H9 (cell line): ENCODE measurements around the gene GABBR2. TPM values are rescaled to one million over a fixed set of nuclear protein-coding genes. Genes with fewer than 3 reads are reported as not detected.

Experiments
- DNase-seq: peaks from one replicate; pipeline ENCODE4 v3.0.0-alpha.2; 2017
- H2AFZ ChIP-seq: one replicate; pipeline ENCODE4 v1.6.1; 2013; ENCODE audit warnings: mild to moderate bottlenecking, low read length, control low read depth, moderate library complexity
- H2AK5ac ChIP-seq: 2 replicates; pipeline ENCODE4 v1.6.1; 2013; ENCODE audit warnings: low read length, control low read depth, mixed read lengths; ENCODE audit not compliant: insufficient read length
- H2BK120ac ChIP-seq: one replicate; pipeline ENCODE4 v1.6.1; 2013; ENCODE audit warnings: low read depth, mild to moderate bottlenecking, low read length, control low read depth, inconsistent platforms; ENCODE audit not compliant: poor library complexity, severe bottlenecking
- H2BK12ac ChIP-seq: 2 replicates; pipeline ENCODE4 v1.6.1; 2013; ENCODE audit warnings: low read length, control low read depth, mixed read lengths, low read depth; ENCODE audit not compliant: insufficient read length
- H2BK15ac ChIP-seq: 2 replicates; pipeline ENCODE4 v1.6.1; 2013; ENCODE audit warnings: low read depth, low read length, control low read depth
- H2BK20ac ChIP-seq: one replicate; pipeline ENCODE4 v1.6.1; 2013; ENCODE audit warnings: low read depth, mild to moderate bottlenecking, low read length, control low read depth, inconsistent platforms; ENCODE audit not compliant: poor library complexity, severe bottlenecking
- H2BK5ac ChIP-seq: 2 replicates; pipeline ENCODE4 v1.6.1; 2013; ENCODE audit warnings: low read length, control low read depth, mixed read lengths; ENCODE audit not compliant: insufficient read length
- H3K14ac ChIP-seq: 2 replicates; pipeline ENCODE4 v1.6.1; 2013; ENCODE audit warnings: low read length, control low read depth; ENCODE audit not compliant: insufficient read depth
- H3K18ac ChIP-seq: 2 replicates; pipeline ENCODE4 v1.6.1; 2013; ENCODE audit warnings: low read depth, mild to moderate bottlenecking, mixed read lengths, low read length, control low read depth; ENCODE audit not compliant: insufficient read length
- H3K23ac ChIP-seq: 2 replicates; pipeline ENCODE4 v1.6.1; 2013; ENCODE audit warnings: low read length, control low read depth, mixed read lengths, low read depth; ENCODE audit not compliant: insufficient read length
- H3K23me2 ChIP-seq: 2 replicates; pipeline ENCODE4 v1.6.1; 2013; ENCODE audit warnings: low read depth, mild to moderate bottlenecking, mixed read lengths, low read length, control low read depth; ENCODE audit not compliant: insufficient read length, poor library complexity, severe bottlenecking
- H3K27ac ChIP-seq: 2 replicates; pipeline ENCODE4 v1.5.1; 2013; ENCODE audit warnings: low read length, control low read depth, mixed read lengths, low read depth; ENCODE audit not compliant: insufficient read length
- H3K27me3 ChIP-seq: 2 replicates; pipeline ENCODE4 v1.6.1; 2013; ENCODE audit warnings: low read length, control low read depth, inconsistent platforms; ENCODE audit not compliant: insufficient read depth
- H3K4ac ChIP-seq: 2 replicates; pipeline ENCODE4 v1.6.1; 2013; ENCODE audit warnings: low read depth, mild to moderate bottlenecking, control low read depth, inconsistent platforms, low read length, moderate library complexity
- H3K4me1 ChIP-seq: 2 replicates; pipeline ENCODE4 v1.6.1; 2013; ENCODE audit warnings: low read length, control low read depth, inconsistent platforms; ENCODE audit not compliant: insufficient read depth
- H3K4me2 ChIP-seq: 2 replicates; pipeline ENCODE4 v1.6.1; 2013; ENCODE audit warnings: low read length, control low read depth, mixed read lengths; ENCODE audit not compliant: insufficient read length, insufficient read depth
- H3K56ac ChIP-seq: 2 replicates; pipeline ENCODE4 v1.6.1; 2013; ENCODE audit warnings: low read depth, mild to moderate bottlenecking, mixed read lengths, low read length, control low read depth; ENCODE audit not compliant: insufficient read length
- H3K79me1 ChIP-seq: 2 replicates; pipeline ENCODE4 v1.6.1; 2013; ENCODE audit warnings: low read depth, mild to moderate bottlenecking, moderate library complexity, low read length, control low read depth, inconsistent platforms; ENCODE audit not compliant: insufficient read depth, poor library complexity, severe bottlenecking
- H3K79me2 ChIP-seq: 2 replicates; pipeline ENCODE4 v1.6.1; 2013; ENCODE audit warnings: low read length, control low read depth, inconsistent platforms; ENCODE audit not compliant: insufficient read depth
- H3K9ac ChIP-seq: 2 replicates; pipeline ENCODE4 v1.6.1; 2013; ENCODE audit warnings: low read length, control low read depth, mixed read lengths; ENCODE audit not compliant: insufficient read length; ENCODE audit errors: extremely low read depth
- H3K9me3 ChIP-seq: one replicate; pipeline ENCODE4 v1.6.1; 2013; ENCODE audit warnings: low read depth, low read length, inconsistent platforms; ENCODE audit not compliant: control insufficient read depth
- H3T11ph ChIP-seq: one replicate; pipeline ENCODE4 v1.6.1; 2013; ENCODE audit warnings: mild to moderate bottlenecking, low read length, control low read depth, inconsistent platforms
- H4K20me1 ChIP-seq: one replicate; pipeline ENCODE4 v1.6.1; 2013; ENCODE audit not compliant: control insufficient read depth, insufficient read length, insufficient read depth
- H4K5ac ChIP-seq: 2 replicates; pipeline ENCODE4 v1.6.1; 2013; ENCODE audit warnings: low read depth, mild to moderate bottlenecking, mixed read lengths, low read length, control low read depth; ENCODE audit not compliant: insufficient read length
- H4K8ac ChIP-seq: replicated peaks from 2 replicates; pipeline ENCODE4 v1.6.1; 2013; ENCODE audit warnings: low read length, control low read depth, mixed read lengths, low read depth; ENCODE audit not compliant: insufficient read length
- H4K91ac ChIP-seq: 2 replicates; pipeline ENCODE4 v1.6.1; 2013; ENCODE audit warnings: low read depth, mild to moderate bottlenecking, moderate library complexity, mixed read lengths, low read length, control low read depth; ENCODE audit not compliant: insufficient read length
- H3K27ac Mint-ChIP-seq, 3 experiments: 2 replicates in 2 of 3; 3 replicates in 1 of 3; pipeline ENCODE4 v1.8.0; 2020 to 2021; ENCODE audit warnings: mixed read lengths in 3 of 3, mild to moderate bottlenecking in 1 of 3, moderate library complexity in 1 of 3
- H3K27me3 Mint-ChIP-seq: 2 replicates; pipeline ENCODE4 v1.8.0; 2021; ENCODE audit warnings: low read depth, mild to moderate bottlenecking, moderate library complexity, mixed read lengths
- H3K36me3 Mint-ChIP-seq, 3 experiments: 2 replicates in 2 of 3; 3 replicates in 1 of 3; pipeline ENCODE4 v1.8.0; 2020 to 2021; ENCODE audit warnings: low read depth in 3 of 3, mixed read lengths in 3 of 3; ENCODE audit not compliant: insufficient read depth in 1 of 3
- H3K4me1 Mint-ChIP-seq, 2 experiments: 2 replicates each; pipeline ENCODE4 v1.8.0; 2020; ENCODE audit warnings: mixed read lengths in 2 of 2
- H3K4me3 Mint-ChIP-seq, 2 experiments: 2 replicates in 1 of 2; 3 replicates in 1 of 2; pipeline ENCODE4 v1.8.0; 2020 to 2021; ENCODE audit warnings: mild to moderate bottlenecking in 2 of 2, mixed read lengths in 2 of 2, moderate library complexity in 1 of 2
- H3K9me3 Mint-ChIP-seq, 2 experiments: 2 replicates in 1 of 2; 3 replicates in 1 of 2; pipeline ENCODE4 v1.8.0; 2020; ENCODE audit warnings: mild to moderate bottlenecking in 2 of 2, mixed read lengths in 2 of 2, moderate library complexity in 1 of 2
- CTCF ChIP-seq: fragments of 200-600 bp; sonication (generic); conservative IDR thresholded peaks from 3 replicates; pipeline ENCODE4 v1.8.0; 2021; ENCODE audit warnings: antibody characterized with exemption, mild to moderate bottlenecking
- WGBS: extraction: QIAGEN DNeasy Blood & Tissue Kit; methylation state at CpG from one replicate; pipeline ENCODE4 v1.1.7; 2013; ENCODE audit warnings: missing lambda C conversion rate, low lambda C conversion rate, mixed read lengths; ENCODE audit not compliant: insufficient read length; ENCODE audit errors: extremely low coverage; 5-methylcytosine and 5-hydroxymethylcytosine counted together
- total RNA-seq: library from RNA; stranded (reverse); gene quantifications from 2 replicates; pipeline ENCODE4 v1.2.1, GENCODE V29; 2021

Gene GABBR2
- total RNA-seq, 1 experiment from 2014 or later = 0.66 TPM

GRCh38 chr9:98607152-98607551 lies 101.6 kb downstream of the GABBR2 start:
- Histone ChIP-seq H2BK5ac (no peak overlapping the region), H3K79me2 (no peaks in the 10 kb centered on the region), H3K4ac (no peak overlapping the region), H3K18ac (no peak overlapping the region), H4K91ac (no peak overlapping the region), H4K5ac (no peak overlapping the region), H2BK12ac (no peak overlapping the region), H3K9me3 (no peaks in the 10 kb centered on the region), H2AFZ (no peak overlapping the region), H4K20me1 (no peaks in the 10 kb centered on the region), H2AK5ac (no peak overlapping the region), H3K56ac (no peak overlapping the region), H3K27ac (no peak overlapping the region), H3K9ac (no peak overlapping the region), H3K14ac (no peak overlapping the region), H4K8ac (no peak overlapping the region), H3K4me1 (peaks cover 2% of the 10 kb centered on the region; the same call in 1 of the 2 replicates), H2BK15ac (no peak overlapping the region), H2BK120ac (no peak overlapping the region), H3K23ac (no peak overlapping the region), H3K79me1 (no peaks in the 10 kb centered on the region), H3T11ph (no peak overlapping the region), H3K23me2 (no peaks in the 10 kb centered on the region), H2BK20ac (no peak overlapping the region), H3K4me2 (no peak overlapping the region), H3K27me3 (no peaks in the 10 kb centered on the region)
- WGBS = no CpG with 5 or more reads among the region's 8 CpGs
- no peak for DNase-seq
- H3K36me3 Mint-ChIP-seq = no peaks in the 10 kb centered on the region
- H3K9me3 Mint-ChIP-seq = no peaks in the 10 kb centered on the region
- H3K27me3 Mint-ChIP-seq = peaks cover 1% of the 10 kb centered on the region
- H3K27ac Mint-ChIP-seq = no peak overlapping the region
- no peak for TF ChIP-seq CTCF
- H3K4me3 Mint-ChIP-seq = no peak overlapping the region
- H3K4me1 Mint-ChIP-seq = peaks cover 3 to 8% of the 10 kb centered on the region in 2 experiments; a peak in 3 of 4 replicates
